Mononuclear cell (primary cell): Measurements from ENCODE around the gene LIN37. TPM values are rescaled to one million over a fixed set of nuclear protein-coding genes. Genes with fewer than 3 reads are reported as not detected.
A peak's percentile ranks its signal among the peaks of the same experiment; 100 is the strongest.

ENCODE experiments used
- H3K27me3 ChIP-seq: 2 replicates; pipeline ENCODE4 v1.6.0; 2011; ENCODE audit warnings: low read length, control low read depth; ENCODE audit not compliant: insufficient read depth
- H3K4me1 ChIP-seq: 2 replicates; pipeline ENCODE4 v1.5.1; 2011; ENCODE audit warnings: mild to moderate bottlenecking, low read length, control low read depth; ENCODE audit not compliant: insufficient read depth
- H3K4me3 ChIP-seq: 2 replicates; pipeline ENCODE4 v1.5.1; 2011; ENCODE audit warnings: mild to moderate bottlenecking, low read length, moderate library complexity
- H3K9me3 ChIP-seq: 2 replicates; pipeline ENCODE4 v1.5.1; 2011; ENCODE audit warnings: low read depth, mild to moderate bottlenecking, control low read depth, low read length
- total RNA-seq: library from RNA; depleted of rRNA; stranded (reverse); fragments of >200 nt; gene quantifications from one replicate; pipeline ENCODE4 v1.2.3, GENCODE V29; 2012

The LIN37 gene
- total RNA-seq, 1 donor: 1.9 TPM

- Histone ChIP-seq H3K4me3 (no peak overlapping the region), H3K27me3 (no peaks in the 10 kb centered on the region), H3K4me1 (peaks cover 45% of the 10 kb centered on the region), H3K9me3 (no peaks in the 10 kb centered on the region)
These were observed 10.1 kb upstream of the LIN37 start for GRCh38 chr19:35738021-35738886.

DNA sequence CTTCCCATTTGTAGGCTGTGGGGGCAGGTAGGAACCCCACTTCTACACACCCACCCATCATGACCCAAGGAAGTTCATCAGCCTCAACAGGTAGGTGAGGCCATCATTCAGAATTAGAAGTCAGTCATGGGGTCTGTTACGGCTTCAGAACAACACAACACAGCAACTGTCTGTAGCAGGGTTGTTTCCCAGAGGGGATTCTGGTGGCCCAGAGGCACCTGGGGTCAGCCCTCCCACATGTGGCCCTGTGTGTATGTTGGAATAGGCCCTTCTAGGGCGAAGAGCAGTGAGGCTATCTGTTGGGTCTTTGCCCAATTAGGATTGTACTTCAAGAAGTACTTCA, 9.5 kb upstream of the LIN37 start:
- no peak overlapping the region for H3K4me3 ChIP-seq
- peaks cover 51% of the 10 kb centered on the region for H3K4me1 ChIP-seq
- H3K9me3 ChIP-seq: no peaks in the 10 kb centered on the region
- no peaks in the 10 kb centered on the region for H3K27me3 ChIP-seq

- Histone ChIP-seq H3K27me3 (no peaks in the 10 kb centered on the region), H3K9me3 (no peaks in the 10 kb centered on the region), H3K4me1 (peaks cover 58% of the 10 kb centered on the region), H3K4me3 (peak overlapping the region; percentile 70)
These were observed 8.9 kb upstream of the LIN37 start for GRCh38 chr19:35739275-35740107.

DNA sequence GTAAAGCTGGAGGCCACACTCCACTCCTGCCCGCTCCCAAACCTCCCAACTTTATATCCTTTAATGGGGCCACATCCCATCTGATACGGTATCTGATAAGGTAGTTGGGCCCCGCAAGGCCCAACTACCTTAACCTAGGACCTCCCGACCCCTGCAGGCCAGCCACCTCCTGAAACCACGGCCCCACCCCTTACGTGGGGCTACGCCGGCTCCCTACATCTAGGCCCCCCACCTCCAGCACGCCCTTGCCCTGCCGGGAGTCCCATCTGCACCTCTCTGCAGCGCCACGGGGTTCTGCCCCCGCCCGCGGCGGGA, 8.3 kb upstream of the LIN37 start:
- peak overlapping the region; percentile 70 for H3K4me3 ChIP-seq
- H3K9me3 ChIP-seq: no peaks in the 10 kb centered on the region
- H3K27me3 ChIP-seq: no peaks in the 10 kb centered on the region
- H3K4me1 ChIP-seq: peaks cover 60% of the 10 kb centered on the region

DNA sequence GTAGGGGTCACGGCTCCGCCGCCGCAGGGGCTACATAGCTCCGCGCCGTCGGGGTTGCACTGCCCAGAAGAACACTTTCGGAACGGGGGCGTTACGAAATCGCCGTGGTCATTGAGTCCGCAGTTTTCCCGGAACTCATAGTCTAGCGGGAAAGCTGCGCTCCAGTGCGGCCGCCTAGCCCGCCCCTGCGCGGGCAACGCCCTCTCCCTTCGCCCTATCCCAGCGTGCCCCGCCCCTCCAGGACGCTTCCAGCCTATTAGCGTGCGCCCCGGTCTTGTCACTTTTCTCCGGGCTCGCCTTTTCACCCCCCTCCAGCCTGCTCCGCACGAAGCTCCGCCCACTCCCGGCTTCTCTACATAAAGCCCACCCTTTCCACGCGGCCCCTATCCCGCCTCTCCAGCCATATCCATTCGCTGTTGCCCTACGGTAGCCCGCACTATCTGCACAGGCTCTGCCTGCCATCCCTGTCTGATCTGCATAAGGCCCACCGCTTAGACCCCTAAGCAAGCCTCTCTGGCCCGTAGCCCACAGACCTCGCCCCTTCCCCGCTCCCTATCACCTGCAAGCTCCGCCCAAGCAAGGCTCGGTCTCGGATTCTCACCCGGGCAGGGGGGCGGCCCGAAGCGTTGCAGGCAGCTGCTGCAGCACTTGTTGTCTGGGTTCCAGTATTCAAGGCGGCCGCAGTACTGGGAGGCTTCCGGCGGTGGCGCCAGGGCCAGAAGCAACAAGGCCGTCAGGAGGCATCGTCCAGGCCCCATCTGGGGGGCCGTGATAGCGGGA, 7.8 kb upstream of the LIN37 start:
- Histone ChIP-seq H3K27me3 (no peaks in the 10 kb centered on the region), H3K4me1 (peaks cover 60% of the 10 kb centered on the region), H3K4me3 (peak overlapping the region; percentile 70), H3K9me3 (no peaks in the 10 kb centered on the region)

- no peaks in the 10 kb centered on the region for H3K9me3 ChIP-seq
- H3K4me1 ChIP-seq: peaks cover 65% of the 10 kb centered on the region
- H3K4me3 ChIP-seq: peak overlapping the region; percentile 70
- no peaks in the 10 kb centered on the region for H3K27me3 ChIP-seq
These were observed 7.2 kb upstream of the LIN37 start for GRCh38 chr19:35741203-35741515.

DNA sequence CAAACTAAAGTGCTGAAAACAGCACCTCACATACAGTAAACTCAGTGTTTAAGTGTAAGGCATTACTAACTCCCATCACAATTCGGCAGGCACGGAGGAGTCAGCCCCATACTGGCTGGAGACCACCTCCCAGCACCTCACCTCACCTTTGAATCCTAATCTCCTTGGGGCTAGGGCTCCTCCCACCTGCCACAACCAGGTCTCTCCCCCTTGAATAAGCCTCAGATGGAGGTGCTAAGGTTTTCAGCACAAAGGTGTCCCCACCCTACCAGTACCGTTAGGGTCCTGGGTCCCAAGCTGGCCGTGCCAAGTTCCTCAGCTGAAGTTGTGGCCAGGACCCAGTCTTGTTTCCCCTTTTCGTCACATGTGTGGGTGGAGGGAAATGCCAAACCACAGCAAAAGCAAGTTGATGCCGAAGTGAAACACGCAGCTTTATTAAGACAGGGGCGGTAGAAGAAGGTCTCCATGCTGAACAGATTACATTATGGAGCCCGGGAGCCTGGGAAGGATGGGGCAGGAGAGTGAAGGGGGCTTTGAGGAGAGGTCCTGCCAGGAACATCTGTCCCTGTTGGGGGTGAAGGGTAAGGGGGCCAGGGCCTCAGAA, 6.2 kb upstream of the LIN37 start, which contains the start of gene IGFLR1:
IGFLR1 (minus strand) TSS at position 332 of the 604 bp plus-strand sequence. CDS start 1,272 bp downstream, outside the sequence.
- peak within 1 kb of the TSS; percentile 70 for H3K4me3 ChIP-seq
- peaks cover 67% of the 10 kb centered on the region for H3K4me1 ChIP-seq
- no peaks in the 10 kb centered on the region for H3K9me3 ChIP-seq
- H3K27me3 ChIP-seq: no peaks in the 10 kb centered on the region

DNA sequence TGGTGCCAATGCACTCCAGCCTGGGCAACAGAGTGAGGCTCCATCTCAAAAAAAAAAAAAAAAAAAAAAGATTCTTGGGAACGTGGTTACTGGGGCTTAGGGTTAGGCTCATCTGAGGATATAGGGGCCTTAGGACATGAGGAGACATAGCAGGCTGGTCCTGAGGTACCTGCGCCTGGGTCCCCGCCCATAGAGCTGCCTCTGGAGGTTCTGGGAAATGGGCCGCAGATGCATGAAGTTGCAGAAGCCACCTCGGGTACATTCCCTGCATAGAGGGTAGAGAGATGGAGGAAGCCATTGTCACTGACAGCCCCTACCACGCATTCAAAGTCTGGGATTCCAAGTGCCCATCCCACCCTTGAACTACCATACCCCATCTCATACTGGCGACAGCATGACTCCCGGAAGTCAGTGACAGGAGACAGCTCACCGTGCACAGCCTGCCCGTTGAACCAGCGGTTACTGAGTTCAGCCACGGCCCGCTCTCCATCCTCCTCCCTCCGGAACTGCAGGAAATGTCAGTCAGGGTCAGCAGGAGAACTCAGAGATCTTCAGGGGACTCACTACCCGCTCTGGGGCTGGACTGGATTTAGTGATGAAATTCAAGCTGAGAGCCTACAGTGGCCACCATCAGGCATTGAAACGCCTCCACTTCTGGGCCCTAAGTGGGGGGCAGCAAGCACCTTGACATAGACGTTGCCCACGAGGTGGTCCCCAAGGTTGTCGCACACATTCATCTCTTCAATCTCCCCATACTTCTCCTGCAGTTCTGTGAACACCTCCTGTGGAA, 4.5 kb upstream of the LIN37 start:
- Histone ChIP-seq H3K4me3 (peak overlapping the region; percentile 86), H3K4me1 (peaks cover 70% of the 10 kb centered on the region), H3K9me3 (no peaks in the 10 kb centered on the region), H3K27me3 (no peaks in the 10 kb centered on the region)

DNA sequence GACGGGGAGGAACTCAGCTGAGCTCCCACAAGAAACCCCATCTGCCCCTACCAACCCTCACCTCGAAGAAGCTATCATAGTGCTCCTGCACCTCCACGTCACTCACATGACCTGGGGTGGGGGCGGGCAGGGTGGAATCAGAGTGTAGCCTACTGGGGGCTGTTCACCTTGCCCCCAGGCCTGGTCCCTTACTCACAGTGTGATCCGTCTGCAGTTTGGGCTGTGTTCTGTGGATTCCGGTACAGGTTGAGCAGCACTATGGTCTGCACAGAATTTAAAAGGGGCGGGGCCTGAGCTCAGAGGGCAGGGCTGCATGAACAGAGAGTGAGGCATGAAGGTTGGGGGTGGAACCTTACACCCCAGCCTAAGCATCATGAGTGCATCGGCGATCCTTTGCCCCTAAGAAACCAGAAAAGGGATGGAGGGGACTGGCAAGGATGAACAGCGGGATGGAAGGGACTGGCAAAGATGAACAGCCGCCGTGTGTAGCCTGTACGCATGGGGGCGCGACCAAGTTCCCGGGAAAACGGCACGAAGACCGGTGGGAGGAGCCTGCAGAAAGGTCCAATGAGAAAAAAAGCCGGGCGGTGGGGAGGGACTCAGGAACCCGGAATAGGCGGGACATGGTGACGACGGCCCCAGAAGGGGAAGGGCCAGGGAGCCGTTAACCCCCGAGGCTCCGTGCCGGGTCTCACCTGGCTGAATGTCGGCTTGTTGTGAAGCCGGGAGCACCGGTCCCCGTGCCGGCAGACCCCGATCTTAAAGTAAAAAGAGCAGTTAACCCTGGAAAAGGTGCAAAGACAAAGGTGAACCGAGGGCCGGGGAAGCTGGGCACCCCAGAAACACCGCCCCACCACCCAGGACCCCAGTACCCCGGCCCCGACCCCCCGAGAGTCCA, 3.7 kb upstream of the LIN37 start:
- Histone ChIP-seq H3K4me1 (peaks cover 73% of the 10 kb centered on the region), H3K4me3 (peak overlapping the region; percentile 86), H3K27me3 (no peaks in the 10 kb centered on the region), H3K9me3 (no peaks in the 10 kb centered on the region)

DNA sequence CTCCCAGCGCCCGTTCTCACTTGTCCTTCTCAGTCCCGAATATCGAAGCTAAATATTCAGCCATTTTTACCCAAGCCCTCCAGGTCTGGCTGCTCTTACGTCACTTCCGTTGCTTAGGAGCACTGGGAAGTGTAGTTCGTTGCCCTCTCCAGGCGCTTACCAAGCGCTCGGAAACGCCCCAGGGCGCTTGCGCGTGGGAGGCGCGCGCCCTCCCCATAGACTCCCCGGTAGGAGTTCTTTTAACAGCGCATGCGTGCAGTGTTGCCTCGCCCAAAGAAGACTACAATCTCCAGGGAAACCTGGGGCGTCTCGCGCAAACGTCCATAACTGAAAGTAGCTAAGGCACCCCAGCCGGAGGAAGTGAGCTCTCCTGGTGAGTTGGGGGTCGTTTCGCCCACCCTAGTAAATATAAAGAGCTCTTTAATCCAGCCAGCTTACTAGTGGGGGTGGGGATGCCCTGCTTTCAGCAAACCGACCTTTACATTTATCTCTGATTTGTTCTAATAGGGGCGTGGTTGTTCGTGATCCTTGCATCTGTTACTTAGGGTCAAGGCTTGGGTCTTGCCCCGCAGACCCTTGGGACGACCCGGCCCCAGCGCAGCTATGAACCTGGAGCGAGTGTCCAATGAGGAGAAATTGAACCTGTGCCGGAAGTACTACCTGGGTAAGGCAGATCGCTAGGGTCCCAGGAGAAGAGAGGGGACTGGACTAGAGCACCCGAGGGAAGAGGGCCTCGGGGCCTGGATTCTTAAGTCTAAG, 2.9 kb upstream of the LIN37 start, which contains the start of the genes PSENEN and U2AF1L4:
PSENEN (plus strand) TSS at position 324 of the 759 bp plus-strand sequence; CDS start at position 604, 280 bp downstream.
U2AF1L4 (minus strand) TSS at position 91 of the 759 bp plus-strand sequence; CDS start at position 64, 27 bp downstream.
- peaks cover 66% of the 10 kb centered on the region for H3K4me1 ChIP-seq
- no peaks in the 10 kb centered on the region for H3K27me3 ChIP-seq
- peak within 1 kb of the TSS; percentile 86 for H3K4me3 ChIP-seq

GRCh38 chr19:35746087-35746462, 2.3 kb upstream of the LIN37 start:
- H3K4me1 ChIP-seq: peaks cover 62% of the 10 kb centered on the region
- H3K27me3 ChIP-seq: no peaks in the 10 kb centered on the region
- peak overlapping the region; percentile 86 for H3K4me3 ChIP-seq
- H3K9me3 ChIP-seq: no peaks in the 10 kb centered on the region

More for the DNA sequence above, 2.9 kb upstream of the LIN37 start, which contains the start of the genes PSENEN and U2AF1L4:
- H3K9me3 ChIP-seq: no peaks in the 10 kb centered on the region

DNA sequence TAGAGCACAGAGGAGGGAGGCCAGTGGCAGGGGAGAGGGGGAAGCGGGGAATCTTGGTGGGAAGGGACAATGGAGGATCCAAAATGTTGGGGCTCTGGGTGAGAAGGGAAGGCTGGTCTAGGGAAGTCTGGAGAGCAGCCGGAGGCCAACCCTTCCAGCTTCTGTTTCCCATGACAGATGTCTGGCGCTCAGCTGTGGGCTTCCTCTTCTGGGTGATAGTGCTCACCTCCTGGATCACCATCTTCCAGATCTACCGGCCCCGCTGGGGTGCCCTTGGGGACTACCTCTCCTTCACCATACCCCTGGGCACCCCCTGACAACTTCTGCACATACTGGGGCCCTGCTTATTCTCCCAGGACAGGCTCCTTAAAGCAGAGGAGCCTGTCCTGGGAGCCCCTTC, 1.8 kb upstream of the LIN37 start:
- H3K9me3 ChIP-seq: no peaks in the 10 kb centered on the region
- H3K27me3 ChIP-seq: no peaks in the 10 kb centered on the region
- no peak overlapping the region for H3K4me3 ChIP-seq
- peaks cover 60% of the 10 kb centered on the region for H3K4me1 ChIP-seq
